Astrocyte (in vitro differentiated cells and primary cell): ENCODE measurements around the gene BCL7A. TPM values are rescaled to one million over a fixed set of nuclear protein-coding genes. Genes with fewer than 3 reads are reported as not detected.

Experiments used
- DNase-seq: peaks from one replicate; pipeline ENCODE4 v3.0.0-alpha.2; 2010; ENCODE audit warnings: low read depth
- FAIRE-seq: peaks from 2 replicates; lab custom pipeline; 2011; peaks lifted over from hg19 to GRCh38; lab: Jason Lieb, UNC
- H2AFZ ChIP-seq: 2 replicates; pipeline ENCODE4 v1.6.0; 2012; ENCODE audit warnings: low read depth, low read length, inconsistent platforms
- H3K27ac ChIP-seq: 2 replicates; pipeline ENCODE4 v1.5.1; 2011; ENCODE audit warnings: low read depth, low read length, inconsistent platforms
- H3K27me3 ChIP-seq: 2 replicates; pipeline ENCODE4 v1.6.0; 2011; ENCODE audit warnings: low read length, inconsistent platforms; ENCODE audit not compliant: insufficient read depth
- H3K36me3 ChIP-seq: 2 replicates; pipeline ENCODE4 v1.5.1; 2011; ENCODE audit warnings: low read length, inconsistent platforms; ENCODE audit not compliant: insufficient read depth
- H3K4me1 ChIP-seq: 2 replicates; pipeline ENCODE4 v1.5.1; 2011; ENCODE audit warnings: low read length, inconsistent platforms; ENCODE audit not compliant: insufficient read depth
- H3K4me2 ChIP-seq: 2 replicates; pipeline ENCODE4 v1.6.0; 2012; ENCODE audit warnings: low read length, inconsistent platforms
- H3K4me3 ChIP-seq: 2 replicates; pipeline ENCODE4 v1.5.1; 2011; ENCODE audit warnings: low read depth, mild to moderate bottlenecking, low read length, inconsistent platforms; ENCODE audit not compliant: insufficient read depth
- H3K79me2 ChIP-seq: 2 replicates; pipeline ENCODE4 v1.6.0; 2012; ENCODE audit warnings: mild to moderate bottlenecking, low read length, inconsistent platforms; ENCODE audit not compliant: insufficient read depth
- H3K9ac ChIP-seq: 2 replicates; pipeline ENCODE4 v1.6.0; 2012; ENCODE audit warnings: mild to moderate bottlenecking, low read length, inconsistent platforms
- H3K9me3 ChIP-seq: 2 replicates; pipeline ENCODE4 v1.5.1; 2012; ENCODE audit warnings: low read depth, mild to moderate bottlenecking, low read length, inconsistent platforms; ENCODE audit not compliant: insufficient read depth
- H4K20me1 ChIP-seq: 2 replicates; pipeline ENCODE4 v1.6.0; 2012; ENCODE audit warnings: low read length, inconsistent platforms; ENCODE audit not compliant: insufficient read depth
- H3K27ac Mint-ChIP-seq: one replicate; pipeline ENCODE4 v1.8.0; 2021; ENCODE audit warnings: mild to moderate bottlenecking, mixed read lengths; ENCODE audit not compliant: unreplicated experiment
- H3K27me3 Mint-ChIP-seq: one replicate; pipeline ENCODE4 v1.8.0; 2021; ENCODE audit warnings: low read depth, mixed read lengths; ENCODE audit not compliant: unreplicated experiment
- H3K36me3 Mint-ChIP-seq: one replicate; pipeline ENCODE4 v1.8.0; 2021; ENCODE audit warnings: low read depth, mixed read lengths; ENCODE audit not compliant: unreplicated experiment
- H3K4me1 Mint-ChIP-seq: one replicate; pipeline ENCODE4 v1.8.0; 2021; ENCODE audit warnings: low read depth, mixed read lengths; ENCODE audit not compliant: unreplicated experiment
- H3K4me3 Mint-ChIP-seq: one replicate; pipeline ENCODE4 v1.8.0; 2021; ENCODE audit warnings: mild to moderate bottlenecking, moderate library complexity, mixed read lengths; ENCODE audit not compliant: unreplicated experiment
- H3K9me3 Mint-ChIP-seq: one replicate; pipeline ENCODE4 v1.8.0; 2021; ENCODE audit warnings: mild to moderate bottlenecking, mixed read lengths; ENCODE audit not compliant: unreplicated experiment
- CTCF ChIP-seq: IDR thresholded peaks from 2 replicates; pipeline ENCODE4 v1.5.1; 2011; ENCODE audit warnings: low read depth, mild to moderate bottlenecking, inconsistent platforms, low read length, moderate library complexity; ENCODE audit not compliant: insufficient read depth
- EZH2 ChIP-seq: IDR thresholded peaks from 2 replicates; pipeline ENCODE4 v1.6.1; 2012; ENCODE audit warnings: mild to moderate bottlenecking, low read length, inconsistent platforms; ENCODE audit not compliant: insufficient read depth
- total RNA-seq: library from RNA; stranded (reverse); gene quantifications from 2 replicates; pipeline ENCODE4 v1.2.1, GENCODE V29; 2021

The BCL7A gene
- total RNA-seq, 1 donor from 2014 or later, result 9.6 TPM

- TF ChIP-seq EZH2, result no peak
- no peak for TF ChIP-seq CTCF
- FAIRE-seq, result no peak
- H3K9me3 ChIP-seq, result no peaks in the 10 kb centered on the region
- H3K4me2 ChIP-seq, result no peak overlapping the region
- no peaks in the 10 kb centered on the region for H3K36me3 ChIP-seq
- no peaks in the 10 kb centered on the region for H3K27me3 ChIP-seq
- H2AFZ ChIP-seq, result no peak overlapping the region
- no peaks in the 10 kb centered on the region for H4K20me1 ChIP-seq
- H3K79me2 ChIP-seq, result no peaks in the 10 kb centered on the region
- Mint-ChIP-seq H3K36me3 (peaks cover 7% of the 10 kb centered on the region), H3K27ac (no peak overlapping the region), H3K4me1 (no peaks in the 10 kb centered on the region), H3K4me3 (no peak overlapping the region), H3K9me3 (peaks cover 4% of the 10 kb centered on the region), H3K27me3 (peaks cover 11% of the 10 kb centered on the region)
- H3K9ac ChIP-seq, result no peak overlapping the region
- H3K27ac ChIP-seq, result no peak overlapping the region
- H3K4me3 ChIP-seq, result no peak overlapping the region
- H3K4me1 ChIP-seq, result no peaks in the 10 kb centered on the region
- no peak for DNase-seq
Measured at GRCh38 chr12:122009741-122010140, 11.9 kb upstream of the BCL7A start.

GRCh38 chr12:122012184-122012583 is 9.5 kb upstream of the BCL7A start:
- H3K4me1 Mint-ChIP-seq, result no peaks in the 10 kb centered on the region
- H3K79me2 ChIP-seq, result no peaks in the 10 kb centered on the region
- no peak overlapping the region for H3K27ac ChIP-seq
- H3K4me1 ChIP-seq, result no peaks in the 10 kb centered on the region
- no peak for DNase-seq
- FAIRE-seq, result no peak
- no peak overlapping the region for H3K4me3 Mint-ChIP-seq
- peaks cover 4% of the 10 kb centered on the region for H3K9me3 Mint-ChIP-seq
- no peak overlapping the region for H2AFZ ChIP-seq
- no peaks in the 10 kb centered on the region for H3K27me3 ChIP-seq
- H3K4me2 ChIP-seq, result no peak overlapping the region
- TF ChIP-seq CTCF, result no peak
- no peak for TF ChIP-seq EZH2
- no peaks in the 10 kb centered on the region for H4K20me1 ChIP-seq
- H3K9me3 ChIP-seq, result no peaks in the 10 kb centered on the region
- no peak overlapping the region for H3K27ac Mint-ChIP-seq
- H3K9ac ChIP-seq, result no peak overlapping the region
- H3K36me3 ChIP-seq, result no peaks in the 10 kb centered on the region
- H3K4me3 ChIP-seq, result no peak overlapping the region
- peaks cover 4% of the 10 kb centered on the region for H3K27me3 Mint-ChIP-seq
- peaks cover 5% of the 10 kb centered on the region for H3K36me3 Mint-ChIP-seq

- Histone ChIP-seq H3K4me1 (no peaks in the 10 kb centered on the region), H3K27me3 (no peaks in the 10 kb centered on the region), H3K4me3 (no peak overlapping the region), H3K36me3 (no peaks in the 10 kb centered on the region), H3K27ac (no peak overlapping the region), H3K4me2 (no peak overlapping the region), H2AFZ (no peak overlapping the region), H3K79me2 (no peaks in the 10 kb centered on the region), H3K9me3 (no peaks in the 10 kb centered on the region), H4K20me1 (no peaks in the 10 kb centered on the region), H3K9ac (no peak overlapping the region)
- Mint-ChIP-seq H3K36me3 (peaks cover 2% of the 10 kb centered on the region), H3K4me1 (no peaks in the 10 kb centered on the region), H3K9me3 (peaks cover 5% of the 10 kb centered on the region), H3K4me3 (no peak overlapping the region), H3K27ac (no peak overlapping the region), H3K27me3 (peaks cover 4% of the 10 kb centered on the region)
- no peak for DNase-seq
- no peak for TF ChIP-seq EZH2
- TF ChIP-seq CTCF, result no peak
- FAIRE-seq, result no peak
Measured at GRCh38 chr12:122013136-122013535, 8.5 kb upstream of the BCL7A start.
